Embryonic facial prominence (tissue), 1 donor: ENCODE results near the gene PSAP.
"Not testable (repeated sequence)": the region's sequence is repeated elsewhere in the genome, so short reads cannot be mapped to it uniquely, and the experiment has no call there.

Experiments
- DNase-seq: peaks from one replicate; pipeline ENCODE4 v3.0.0-alpha.2; 2016; ENCODE audit errors: extremely low spot score

The PSAP gene

DNA sequence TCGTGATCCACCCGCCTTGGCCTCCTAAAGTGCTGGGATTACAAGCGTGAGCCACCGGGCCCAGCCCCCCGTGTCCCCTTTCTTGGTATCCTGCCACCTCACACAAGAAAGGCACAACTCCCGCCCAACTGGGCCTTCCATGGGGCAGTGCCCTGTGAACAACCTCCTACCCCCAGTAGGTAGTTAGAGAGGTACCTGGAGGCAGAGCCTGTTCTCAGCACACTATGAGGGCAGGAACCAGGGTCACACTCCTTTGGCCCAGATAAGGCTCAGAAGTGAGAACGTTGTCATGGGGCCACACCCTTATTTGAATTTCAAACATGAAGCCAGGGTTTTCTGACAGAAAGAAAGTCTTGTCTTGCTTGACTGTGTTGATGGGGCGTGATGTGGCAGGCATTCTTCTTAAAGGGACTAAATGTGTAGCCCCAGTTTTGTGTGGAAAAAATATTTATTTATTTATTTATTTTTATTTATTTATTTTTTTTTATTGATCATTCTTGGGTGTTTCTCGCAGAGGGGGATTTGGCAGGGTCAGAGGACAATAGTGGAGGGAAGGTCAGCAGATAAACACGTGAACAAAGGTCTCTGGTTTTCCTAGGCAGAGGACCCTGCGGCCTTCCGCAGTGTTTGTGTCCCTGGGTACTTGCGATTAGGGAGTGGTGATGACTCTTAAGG lies 23.8 kb upstream of the PSAP start:
- not testable (repeated sequence) for DNase-seq

DNA sequence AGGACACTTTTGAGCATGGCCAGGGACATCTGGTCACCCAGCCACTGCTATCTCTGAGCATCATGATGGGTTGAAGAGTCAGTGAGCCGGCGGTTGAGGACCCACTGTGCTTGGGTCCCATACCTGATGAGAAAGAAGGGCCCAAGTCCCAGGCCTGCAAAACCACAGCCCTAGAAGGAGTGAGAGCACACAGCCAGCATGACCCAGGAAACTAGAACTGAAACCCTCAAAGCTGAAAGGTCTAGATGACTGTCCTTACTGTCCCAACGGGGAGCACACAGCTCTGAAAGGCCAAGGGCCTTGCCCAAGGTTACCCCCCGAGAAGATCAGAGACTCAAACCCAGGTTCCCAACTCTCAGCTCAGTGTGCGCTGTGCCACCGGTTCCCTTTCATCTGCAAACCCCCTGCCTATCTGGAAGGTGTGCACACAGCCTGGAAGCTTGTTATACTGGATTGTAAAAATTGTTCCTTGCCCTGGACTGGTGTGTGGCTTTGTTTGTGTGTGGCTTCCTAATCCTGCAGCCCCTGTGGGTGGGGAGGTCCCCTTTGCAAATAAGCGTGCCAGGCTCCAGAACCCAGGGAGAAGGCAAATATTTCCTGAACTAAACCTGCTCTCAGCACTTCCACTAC lies 22.6 kb upstream of the PSAP start:
- no peak for DNase-seq

DNA sequence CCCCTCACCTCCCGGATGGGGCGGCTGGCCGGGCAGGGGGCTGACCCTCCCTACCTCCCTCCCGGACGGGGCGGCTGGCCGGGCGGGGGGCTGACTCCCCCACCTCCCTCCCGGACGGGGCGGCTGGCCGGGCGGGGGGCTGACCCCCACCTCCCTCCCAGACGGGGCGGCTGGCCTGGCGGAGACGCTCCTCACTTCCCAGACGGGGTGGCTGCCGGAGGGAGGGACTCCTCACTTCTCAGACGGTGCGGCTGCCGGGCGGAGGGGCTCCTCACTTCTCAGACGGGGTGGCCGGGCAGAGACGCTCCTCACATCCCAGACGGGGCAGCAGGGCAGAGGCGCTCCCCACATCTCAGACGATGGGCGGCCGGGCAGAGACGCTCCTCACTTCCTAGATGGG lies 18.6 kb upstream of the PSAP start:
- not testable (repeated sequence) for DNase-seq

DNA sequence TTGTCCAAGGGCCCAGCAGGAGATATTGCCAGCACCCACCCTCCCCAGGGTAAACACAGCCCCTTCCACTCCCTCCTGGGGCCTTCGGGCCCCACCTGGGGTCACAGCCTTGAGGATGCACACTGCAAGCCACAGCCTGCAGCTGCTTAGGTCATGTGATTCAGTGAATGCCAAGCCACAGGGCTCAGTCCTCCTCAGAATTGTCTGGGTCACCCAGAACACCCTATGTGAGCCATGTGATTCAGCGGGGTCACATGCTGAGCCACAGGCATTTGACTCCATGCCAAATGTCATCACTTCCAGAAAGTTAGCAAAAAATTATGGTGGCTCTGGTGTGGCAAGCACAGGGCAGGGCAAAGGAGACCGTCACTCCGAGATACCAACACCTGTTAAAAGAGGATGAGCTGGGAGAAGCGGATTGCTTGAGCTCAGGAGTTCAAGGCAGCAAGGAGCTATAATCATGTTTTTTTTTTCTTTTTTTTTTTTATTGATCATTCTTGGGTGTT lies 17.2 kb upstream of the PSAP start:
- no peak for DNase-seq

DNA sequence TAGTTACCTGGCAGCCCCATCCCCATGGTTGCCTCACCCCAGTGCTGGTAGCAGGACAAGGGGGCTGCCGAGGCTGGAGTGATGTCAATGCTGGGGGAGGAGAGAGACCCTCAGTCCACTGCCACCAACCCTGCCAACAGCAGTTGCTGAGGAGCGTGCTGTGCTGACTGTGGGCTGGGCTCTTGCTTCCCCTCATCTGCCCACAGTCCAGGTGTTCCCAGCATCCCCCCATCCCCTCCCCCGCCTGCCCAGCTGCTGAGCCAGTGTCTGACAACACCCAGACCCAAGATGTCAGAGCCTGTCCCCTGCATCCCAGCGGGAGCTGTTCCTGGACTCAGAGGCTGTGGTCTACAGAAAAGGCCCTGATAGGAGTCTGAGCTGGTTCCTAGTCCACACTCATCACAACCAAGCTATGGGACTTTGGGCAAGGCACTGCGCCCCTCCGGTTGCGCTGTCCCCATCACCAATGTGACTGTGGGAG lies 14.6 kb upstream of the PSAP start:
- no peak for DNase-seq

DNA sequence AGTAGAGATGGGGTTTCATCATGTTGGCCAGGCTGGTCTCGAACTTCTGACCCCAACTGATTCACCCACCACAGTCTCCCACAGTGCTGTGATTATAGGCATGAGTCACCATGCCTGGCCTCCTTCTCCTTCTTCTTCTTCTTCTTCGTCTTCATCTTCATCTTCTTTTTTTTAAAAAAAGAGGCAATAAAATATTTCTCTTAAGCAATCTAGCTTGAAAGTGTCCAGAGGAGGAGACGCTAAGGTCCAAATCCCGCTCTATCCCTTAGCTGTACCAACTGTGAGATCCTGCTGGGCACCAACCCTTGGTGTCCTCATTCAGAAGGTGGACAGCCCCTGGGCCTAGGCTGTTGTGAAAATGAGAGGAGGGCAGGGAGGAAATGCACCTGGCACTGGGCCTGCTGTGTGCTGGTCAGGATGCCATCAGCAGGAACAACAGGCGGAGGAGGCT lies 13.9 kb upstream of the PSAP start:
- no peak for DNase-seq

DNA sequence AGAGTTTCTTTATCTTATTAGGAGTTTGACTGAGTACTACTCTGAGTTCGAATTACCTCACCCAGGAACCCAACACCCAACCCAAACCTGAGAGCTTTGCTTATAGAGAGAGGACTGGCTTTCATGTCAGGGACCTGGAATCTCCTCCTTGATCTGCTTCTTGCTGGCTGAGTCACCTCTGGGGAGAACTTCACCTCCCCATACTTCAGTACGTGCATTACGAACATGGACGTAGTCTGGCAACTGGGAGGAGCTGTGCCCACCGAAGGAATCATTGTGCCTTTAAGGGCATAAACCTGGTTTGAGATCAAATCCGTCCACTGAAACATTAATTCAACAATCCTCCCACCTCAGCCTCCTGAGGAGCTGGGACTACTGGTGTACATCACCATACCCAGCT lies 12.2 kb upstream of the PSAP start:
- DNase-seq, result no peak

DNA sequence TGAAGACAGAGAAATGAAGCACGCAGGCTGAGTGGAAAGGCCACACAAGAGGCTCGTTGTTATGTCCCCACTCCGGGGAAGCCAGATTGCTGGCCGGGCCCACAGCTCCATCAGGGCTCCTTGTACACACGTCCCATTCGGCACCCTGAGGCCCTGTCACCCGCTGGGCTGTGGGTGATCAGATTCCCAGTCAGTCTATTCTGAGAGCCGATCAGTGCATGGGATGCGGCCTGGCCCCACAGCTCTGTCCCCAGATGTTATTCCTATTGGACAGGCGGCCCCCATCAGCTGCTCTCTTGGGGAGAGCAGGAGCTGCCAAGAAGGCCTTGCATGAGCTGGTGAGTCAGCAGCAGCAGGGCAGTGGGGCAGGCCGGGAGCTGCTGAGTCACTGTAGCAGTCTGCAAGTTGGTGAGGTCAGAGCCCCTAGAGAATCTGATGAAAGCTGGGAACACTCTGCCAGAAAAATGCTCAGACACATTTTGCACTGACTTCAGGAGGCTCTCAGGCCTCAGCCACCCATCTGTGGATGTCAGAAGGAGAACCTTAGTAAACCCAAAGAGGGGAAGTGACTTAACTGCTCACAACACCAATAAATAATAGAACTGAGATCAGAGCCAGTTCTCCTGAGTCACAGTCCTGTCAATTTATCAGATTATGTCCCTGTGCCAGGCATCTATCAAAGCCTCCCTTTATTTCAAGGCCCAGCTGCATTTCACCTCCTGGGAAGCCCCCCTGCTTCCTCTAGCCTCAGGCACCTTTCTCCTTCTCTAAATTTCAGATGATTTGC lies 9.4 kb upstream of the PSAP start:
- DNase-seq, result peak; percentile 61

DNA sequence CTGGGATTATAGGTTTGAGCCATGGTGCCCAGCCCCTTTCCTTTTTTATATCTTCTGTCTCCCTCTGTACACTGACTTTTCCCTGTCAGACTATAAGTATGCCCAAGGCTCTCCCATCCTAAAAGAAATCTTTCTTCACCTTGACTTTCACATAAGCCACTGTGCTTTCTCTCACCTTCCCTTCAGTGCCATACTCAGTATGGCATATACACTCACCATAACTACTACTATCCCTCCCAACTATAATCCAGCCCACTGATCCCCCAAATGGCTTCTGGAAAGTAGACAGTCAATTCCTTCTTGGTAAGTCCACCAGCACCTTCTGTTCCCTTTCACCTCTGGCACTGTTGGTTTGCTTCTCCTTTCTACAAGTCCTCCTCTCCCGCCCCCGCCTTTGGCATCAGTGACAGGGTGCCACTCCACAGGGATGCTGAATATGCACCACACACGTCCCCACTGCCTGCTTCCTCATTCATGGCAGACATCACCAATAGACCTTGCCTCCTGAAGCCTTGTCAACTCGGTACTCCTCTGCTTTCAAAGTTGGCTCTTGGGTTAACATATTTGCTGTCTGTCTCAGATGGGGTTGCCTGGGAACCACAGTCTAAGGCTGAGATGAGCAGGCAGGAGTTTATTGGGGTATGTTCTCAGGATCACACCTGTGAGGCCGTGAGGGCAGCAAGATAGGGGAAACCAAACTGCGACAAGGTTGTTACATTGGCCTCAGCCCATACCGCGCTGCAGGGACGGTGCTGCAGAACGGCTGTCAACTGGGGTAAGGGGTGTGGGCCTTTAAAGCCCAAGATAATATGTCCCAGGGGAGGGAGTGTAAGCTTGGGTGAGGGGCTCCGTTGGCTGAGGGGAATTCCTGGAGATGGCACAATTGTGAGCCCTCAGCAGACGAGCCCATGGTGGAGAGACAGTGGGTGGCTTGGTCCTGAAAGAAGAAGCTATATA lies 7.2 kb upstream of the PSAP start:
- no peak for DNase-seq

DNA sequence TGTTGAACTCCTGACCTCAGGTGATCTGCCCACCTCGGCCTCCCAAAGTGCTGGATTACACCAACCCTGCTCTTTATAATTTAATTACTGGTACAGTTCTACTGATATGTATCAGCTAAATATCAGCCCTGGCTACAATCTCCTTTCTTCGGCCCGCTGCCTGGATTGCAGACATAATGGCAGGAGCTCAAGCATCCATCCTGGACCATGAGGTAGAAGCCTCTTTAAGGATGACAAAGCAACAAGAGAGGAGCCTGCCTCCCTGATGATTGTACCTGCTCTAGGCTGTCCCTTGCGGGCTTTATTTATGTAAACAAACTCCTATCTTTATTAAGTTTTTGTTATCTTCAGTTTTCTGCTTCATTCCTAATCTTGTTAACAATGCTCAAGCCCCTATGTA lies 5.6 kb upstream of the PSAP start:
- DNase-seq, result no peak

DNA sequence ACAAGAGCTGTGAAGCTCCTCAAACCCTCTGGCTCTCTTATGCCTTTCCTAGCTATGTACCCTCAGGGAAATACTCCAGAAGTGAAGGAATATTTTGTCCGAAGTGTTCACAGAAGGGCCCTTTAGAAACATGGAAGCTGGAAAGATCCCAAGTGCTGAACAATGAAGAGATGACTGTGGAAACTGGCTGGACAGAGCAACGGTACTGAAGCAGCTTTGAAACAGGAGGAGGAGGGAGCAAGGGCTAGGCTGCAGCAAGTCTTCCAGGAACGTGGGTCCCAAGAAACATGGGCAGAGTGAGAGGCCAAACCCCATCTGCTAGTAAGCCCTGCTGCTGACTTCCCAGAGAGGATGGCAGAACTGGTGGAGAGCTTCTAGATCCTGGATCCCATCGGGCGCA lies 3.0 kb upstream of the PSAP start:
- no peak for DNase-seq

DNA sequence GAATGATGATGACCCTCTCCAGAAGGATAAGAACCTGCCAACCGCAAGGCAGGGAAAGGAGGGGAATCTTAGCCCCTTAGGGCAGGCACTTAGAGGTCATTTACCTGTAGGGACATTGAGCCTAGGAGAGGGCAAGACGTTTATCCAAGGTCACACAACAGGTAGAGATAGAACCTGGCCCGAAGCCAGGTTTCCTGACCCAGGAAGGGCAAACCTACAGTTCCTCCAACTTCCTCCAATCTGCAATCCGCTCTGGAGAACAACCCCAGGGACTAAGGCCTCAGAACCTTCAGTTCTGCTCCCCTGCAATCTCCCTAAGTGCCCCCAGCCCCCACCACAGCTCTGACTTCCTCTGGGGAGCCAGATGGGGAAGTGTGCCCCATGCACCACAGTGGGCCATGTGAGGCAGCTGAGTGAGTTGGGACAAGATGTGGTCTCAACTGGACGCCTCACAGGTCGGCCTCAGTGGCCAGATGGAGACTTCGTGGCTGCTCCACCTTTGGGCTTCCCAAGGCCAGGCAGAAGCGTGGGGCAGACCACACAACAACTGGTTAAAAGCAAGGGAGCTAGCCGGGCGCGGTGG lies 1.4 kb upstream of the PSAP start:
- DNase-seq, result no peak

DNA sequence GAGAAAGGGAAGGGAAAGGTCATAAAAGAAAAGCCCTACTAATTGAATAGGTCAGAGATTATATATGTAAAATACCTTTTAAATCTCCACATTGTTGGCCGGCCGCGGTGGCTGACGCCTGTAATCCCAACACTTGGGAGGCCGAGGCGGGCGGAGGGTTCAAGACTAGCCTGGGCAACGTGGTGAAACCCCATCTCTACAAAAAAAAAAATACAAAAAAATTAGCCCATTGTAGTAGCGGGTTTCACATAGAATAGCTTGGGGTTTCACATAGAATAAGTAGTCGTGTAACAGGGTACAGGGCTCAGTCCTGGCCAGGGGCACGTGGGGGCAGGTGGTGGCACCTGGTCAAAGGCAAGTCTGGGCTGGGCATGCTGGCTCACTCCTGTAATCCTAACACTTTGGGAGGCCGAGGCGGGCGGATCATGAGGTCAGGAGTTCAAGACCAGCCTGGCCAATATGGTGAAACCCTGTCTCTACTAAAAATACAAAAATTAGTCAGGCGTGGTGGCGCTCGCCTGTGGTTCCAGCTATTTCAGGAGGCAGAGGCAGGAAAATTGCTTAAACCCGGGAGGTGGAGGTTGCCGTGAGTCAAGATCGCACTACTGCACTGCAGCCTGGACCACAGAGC lies 529 bp upstream of the PSAP start:
- not testable (repeated sequence) for DNase-seq

DNA sequence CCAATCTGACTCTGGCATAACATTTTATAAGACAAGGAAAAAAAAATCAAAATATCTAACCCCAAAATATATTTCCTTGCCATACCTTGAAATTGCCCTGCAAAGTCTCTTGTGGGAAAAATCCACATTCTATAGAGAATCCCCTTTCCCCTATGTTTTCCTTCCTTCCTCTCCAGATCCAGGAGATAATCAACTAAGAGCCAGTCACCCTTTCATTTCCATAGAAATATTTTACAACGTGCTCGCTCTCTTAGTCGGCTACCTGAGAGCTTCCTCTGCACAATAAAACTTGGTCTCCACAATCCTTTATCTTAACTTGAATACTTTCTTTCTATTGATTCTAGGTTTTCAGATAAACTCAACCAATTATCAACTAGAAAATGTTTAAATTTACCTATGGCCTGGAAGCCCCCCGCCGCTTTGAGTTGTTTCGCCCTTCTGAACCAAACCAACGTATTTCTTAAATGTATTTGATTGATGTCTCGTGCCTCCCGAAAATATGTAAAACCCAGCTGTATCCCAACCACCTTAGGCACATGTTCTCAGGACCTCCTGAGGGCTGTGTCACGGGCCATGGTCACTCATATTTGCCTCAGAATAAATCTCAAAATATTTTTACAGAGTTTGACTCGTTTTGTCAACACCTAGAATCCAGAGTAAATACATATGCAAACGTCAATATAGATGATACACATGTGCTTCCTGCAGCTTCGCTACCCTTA lies 869 bp downstream of the PSAP start:
- DNase-seq, result no peak

DNA sequence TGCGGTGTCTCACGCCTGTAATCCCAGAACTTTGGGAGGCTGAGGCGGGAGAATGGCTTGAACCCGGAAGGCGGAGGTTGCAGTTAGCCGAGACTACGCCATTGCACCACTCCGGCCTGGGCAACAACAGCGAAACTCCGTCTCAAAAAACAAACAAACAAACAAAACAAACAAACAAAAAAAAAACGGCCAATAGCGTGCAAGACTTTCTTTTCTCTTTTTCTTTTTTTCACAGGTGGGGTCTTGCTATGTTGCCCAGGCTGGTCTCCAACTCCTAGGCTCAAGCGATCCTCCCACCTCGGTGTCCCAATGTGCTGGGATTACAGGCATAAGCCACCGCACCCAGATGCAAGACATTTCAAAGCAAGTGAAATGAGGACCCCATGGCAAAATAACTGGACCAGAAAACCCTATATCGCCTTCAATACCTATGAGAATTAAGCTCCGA lies 1.6 kb downstream of the PSAP start:
- no peak for DNase-seq

DNA sequence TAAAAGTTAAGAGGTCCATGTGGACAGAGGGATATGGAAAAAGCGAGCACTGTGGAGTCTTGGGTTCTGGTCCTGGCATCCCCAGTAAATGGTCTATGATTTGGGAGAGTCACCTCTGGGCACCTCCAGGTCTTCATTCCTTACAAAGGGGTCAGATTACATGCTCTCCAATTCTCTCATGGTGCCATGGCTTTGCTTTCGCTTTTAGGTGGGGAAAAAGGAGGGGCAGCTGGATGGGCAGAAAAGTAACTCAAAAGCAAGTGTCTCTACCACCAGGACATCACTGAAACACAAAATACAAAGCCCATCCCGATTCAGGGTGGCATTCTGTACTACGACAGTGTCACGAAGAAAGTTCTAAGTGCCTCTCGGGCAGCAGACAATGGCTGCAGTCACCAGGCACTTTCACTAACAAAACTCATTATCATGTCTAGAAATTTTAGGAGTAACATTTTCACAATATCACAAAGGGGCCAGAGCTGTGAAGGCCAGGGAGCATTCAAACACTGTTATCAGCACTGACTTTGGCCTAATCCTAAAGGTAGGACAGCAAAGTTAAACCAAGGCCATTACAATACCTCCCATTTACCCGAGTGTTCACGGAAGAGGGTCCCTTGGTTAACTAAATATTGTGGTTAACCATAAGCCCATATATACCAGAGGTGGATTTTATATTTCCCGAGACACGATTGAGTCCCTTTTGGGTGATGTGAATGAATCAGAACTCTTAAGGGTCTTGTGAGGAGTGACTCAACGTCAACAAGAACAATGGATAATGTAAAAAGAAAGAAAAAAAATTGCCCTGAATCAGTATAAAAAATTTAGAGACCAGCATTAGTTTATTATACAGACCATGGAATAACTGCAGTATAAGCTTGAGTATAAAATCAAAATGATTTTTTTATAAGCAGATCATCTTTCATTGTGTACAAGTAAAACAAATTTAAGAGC lies 2.5 kb downstream of the PSAP start:
- no peak for DNase-seq

DNA sequence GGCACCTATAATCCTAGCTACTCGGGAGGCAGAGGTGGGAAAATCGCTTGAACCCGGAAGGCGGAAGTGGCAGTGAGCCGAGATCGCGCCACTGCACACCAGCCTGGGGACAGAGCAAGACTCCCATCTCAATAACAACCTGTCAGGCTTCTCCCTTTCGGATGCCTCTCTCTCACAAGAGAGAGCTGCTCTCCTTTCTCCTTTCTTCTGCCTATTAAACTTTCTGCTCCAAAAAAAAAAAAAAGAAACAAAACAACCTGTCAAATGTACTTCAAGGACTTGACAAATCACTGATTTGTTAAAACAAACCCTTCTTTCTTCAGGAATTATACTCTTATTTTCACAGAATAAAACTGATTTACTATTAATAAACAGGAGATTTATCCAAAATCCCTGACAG lies 3.6 kb downstream of the PSAP start:
- DNase-seq, result no peak

DNA sequence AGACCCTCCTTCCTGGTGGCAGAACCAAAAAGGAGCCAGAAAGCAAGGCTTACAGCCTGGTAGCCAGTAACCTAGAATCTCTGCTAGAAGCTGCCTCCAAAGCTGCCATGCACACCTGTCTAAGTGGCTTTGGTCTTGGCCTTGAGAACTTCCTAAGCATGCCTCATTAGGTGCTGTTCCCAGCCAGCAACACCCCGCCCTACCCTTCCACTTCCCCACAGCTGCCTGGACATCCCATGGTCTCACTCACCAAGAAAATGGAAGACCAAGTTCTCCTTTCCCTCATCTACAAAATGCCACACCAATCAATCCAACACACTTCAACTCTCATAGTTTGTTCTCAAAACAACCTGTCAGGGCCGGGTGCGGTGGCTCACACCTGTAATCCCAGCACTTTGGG lies 4.2 kb downstream of the PSAP start:
- no peak for DNase-seq
